SW 1271 (cell line): ENCODE data around the gene SRRM2.
"Not testable (repeated sequence)": the region's sequence is repeated elsewhere in the genome, so short reads cannot be mapped to it uniquely, and the experiment has no call there.

Experiments used
- DNase-seq, 2 experiments: peaks; one replicate each; lab custom pipeline; 2025; lab: John Stamatoyannopoulos, UW

SRRM2 gene

GRCh38 chr16:2715064-2715463, 37.4 kb upstream of the SRRM2 start:
- DNase-seq: no peak

GRCh38 chr16:2715519-2715918, 36.9 kb upstream of the SRRM2 start:
- DNase-seq: no peak

GRCh38 chr16:2715966-2716885, 36.2 kb upstream of the SRRM2 start:
- DNase-seq: no peak

- DNase-seq: no peak
Measured at GRCh38 chr16:2716948-2717347, 35.5 kb upstream of the SRRM2 start.

GRCh38 chr16:2717383-2718263, 34.8 kb upstream of the SRRM2 start:
- DNase-seq: no peak

GRCh38 chr16:2719328-2720063, 32.9 kb upstream of the SRRM2 start:
- no peak for DNase-seq

- no peak for DNase-seq
Measured at GRCh38 chr16:2720064-2720457, 32.4 kb upstream of the SRRM2 start, which contains the start of gene PRSS27. PRSS27 (minus strand) TSS chr16:2720224; CDS start chr16:2720160, 64 bp downstream.

GRCh38 chr16:2720719-2721633, 31.5 kb upstream of the SRRM2 start:
- peak in 1 of 2 experiments; percentile 79 for DNase-seq

- DNase-seq: not testable (repeated sequence)
Measured at GRCh38 chr16:2721634-2722173, 30.7 kb upstream of the SRRM2 start.

- DNase-seq: no peak
Measured at GRCh38 chr16:2724088-2724676, 28.3 kb upstream of the SRRM2 start.

GRCh38 chr16:2724816-2725348, 27.6 kb upstream of the SRRM2 start:
- no peak for DNase-seq

GRCh38 chr16:2726923-2727322, 25.5 kb upstream of the SRRM2 start:
- DNase-seq: no peak

GRCh38 chr16:2728034-2728433, 24.4 kb upstream of the SRRM2 start:
- no peak for DNase-seq

- DNase-seq: no peak
Measured at GRCh38 chr16:2734844-2735515, 17.5 kb upstream of the SRRM2 start.

GRCh38 chr16:2736476-2737237, 15.8 kb upstream of the SRRM2 start:
- no peak for DNase-seq

- no peak for DNase-seq
Measured at GRCh38 chr16:2737238-2737605, 15.2 kb upstream of the SRRM2 start.

GRCh38 chr16:2737895-2738418, 14.5 kb upstream of the SRRM2 start:
- no peak for DNase-seq

- no peak for DNase-seq
Measured at GRCh38 chr16:2738615-2739014, 13.8 kb upstream of the SRRM2 start.
